Activated naive CD4-positive, alpha-beta T cell treated with Interleukin-2 at 50 U/mL for 16 hours (primary cell): ENCODE results near the gene SNX7.

Source experiments
- DNase-seq: peaks from one replicate; pipeline ENCODE4 v3.0.0-alpha.2; 2020

SNX7 gene

GRCh38 chr1:98698625-98699024, 37.1 kb downstream of the SNX7 start:
- DNase-seq = no peak

GRCh38 chr1:98700228-98700627, 38.7 kb downstream of the SNX7 start:
- no peak for DNase-seq

GRCh38 chr1:98702976-98703375, 41.5 kb downstream of the SNX7 start:
- DNase-seq = no peak

GRCh38 chr1:98704474-98704873, 43.0 kb downstream of the SNX7 start:
- no peak for DNase-seq

GRCh38 chr1:98704971-98705370, 43.5 kb downstream of the SNX7 start:
- DNase-seq = no peak

- no peak for DNase-seq
These were observed 44.1 kb downstream of the SNX7 start for GRCh38 chr1:98705591-98705990.

- no peak for DNase-seq
These were observed 44.8 kb downstream of the SNX7 start for GRCh38 chr1:98706173-98706843.

GRCh38 chr1:98707556-98707955, 46.0 kb downstream of the SNX7 start:
- DNase-seq = no peak

GRCh38 chr1:98709906-98710305, 48.4 kb downstream of the SNX7 start:
- DNase-seq = no peak

- no peak for DNase-seq
These were observed 62.1 kb downstream of the SNX7 start for GRCh38 chr1:98723574-98723973.

- DNase-seq = no peak
These were observed 71.7 kb downstream of the SNX7 start for GRCh38 chr1:98732985-98733781.

GRCh38 chr1:98733782-98734112, 72.2 kb downstream of the SNX7 start:
- DNase-seq = no peak

GRCh38 chr1:98735756-98736155, 74.2 kb downstream of the SNX7 start:
- DNase-seq = no peak

GRCh38 chr1:98737835-98738234, 76.3 kb downstream of the SNX7 start:
- no peak for DNase-seq

GRCh38 chr1:98739762-98740161, 78.2 kb downstream of the SNX7 start:
- DNase-seq = no peak

- DNase-seq = no peak
These were observed 79.6 kb downstream of the SNX7 start for GRCh38 chr1:98741164-98741563.

GRCh38 chr1:98749152-98749756, 87.7 kb downstream of the SNX7 start:
- DNase-seq = no peak

- no peak for DNase-seq
These were observed 92.7 kb downstream of the SNX7 start for GRCh38 chr1:98754176-98754575.

GRCh38 chr1:98761219-98761865, 99.8 kb downstream of the SNX7 start:
- no peak for DNase-seq

GRCh38 chr1:98763488-98764150, 102.1 kb downstream of the SNX7 start:
- DNase-seq = no peak

GRCh38 chr1:98764485-98764884, 103.0 kb downstream of the SNX7 start:
- no peak for DNase-seq

GRCh38 chr1:98766255-98766654, 104.7 kb downstream of the SNX7 start:
- DNase-seq = no peak

GRCh38 chr1:98769162-98769561, 107.6 kb downstream of the SNX7 start:
- DNase-seq = no peak
